GM18870 (cell line): ENCODE data around the gene SAP25.
A peak's percentile ranks its signal among the peaks of the same experiment; 100 is the strongest.

Source experiments
- ATAC-seq: cut with Tn5 transposase; IDR thresholded peaks from one replicate; pipeline ENCODE4 v1.9.1; 2021; ENCODE audit warnings: moderate library complexity; ENCODE audit not compliant: unreplicated experiment

Gene SAP25

DNA sequence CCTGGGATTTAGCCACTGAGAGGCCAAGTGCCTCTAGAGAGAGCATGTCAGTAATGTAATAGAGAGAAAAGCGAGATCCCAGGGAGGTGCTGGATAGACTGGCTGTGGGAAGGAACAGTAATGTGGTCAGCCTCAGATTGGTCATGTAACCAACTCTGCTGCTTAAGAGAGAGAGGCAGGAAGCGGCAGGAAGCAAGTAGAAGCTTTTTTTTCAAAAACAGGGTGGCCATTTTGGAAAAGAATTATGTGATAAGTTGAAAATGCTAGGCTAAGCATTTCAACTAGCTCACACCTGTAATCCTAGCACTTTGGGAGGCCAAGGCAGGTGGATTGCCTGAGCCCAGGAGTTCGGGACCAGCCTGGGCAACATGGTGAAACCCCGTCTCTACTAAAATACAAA lies 24.7 kb upstream of the SAP25 start:
- no peak for ATAC-seq

DNA sequence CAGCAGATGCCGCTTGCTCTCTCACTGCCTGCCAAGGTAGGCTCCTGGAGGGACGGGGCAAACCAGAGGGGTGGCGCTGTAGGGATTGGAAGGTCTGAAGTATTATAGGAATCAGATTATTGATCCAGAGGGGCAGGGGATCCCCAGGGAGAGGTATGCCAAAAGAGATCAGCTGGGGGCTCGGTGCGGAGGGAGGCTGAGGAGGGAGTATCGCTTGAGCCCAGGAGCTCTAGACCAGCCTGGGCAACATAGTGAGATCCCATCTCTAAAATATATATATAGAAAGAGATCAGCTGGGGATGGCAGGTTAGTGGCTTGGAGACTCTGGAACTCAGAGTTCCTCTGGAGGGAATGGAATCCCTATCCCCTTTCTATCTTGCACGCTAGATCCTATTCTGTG lies 21.5 kb upstream of the SAP25 start:
- ATAC-seq, result no peak

GRCh38 chr7:100591596-100591995 lies 17.9 kb upstream of the SAP25 start:
- ATAC-seq, result no peak

DNA sequence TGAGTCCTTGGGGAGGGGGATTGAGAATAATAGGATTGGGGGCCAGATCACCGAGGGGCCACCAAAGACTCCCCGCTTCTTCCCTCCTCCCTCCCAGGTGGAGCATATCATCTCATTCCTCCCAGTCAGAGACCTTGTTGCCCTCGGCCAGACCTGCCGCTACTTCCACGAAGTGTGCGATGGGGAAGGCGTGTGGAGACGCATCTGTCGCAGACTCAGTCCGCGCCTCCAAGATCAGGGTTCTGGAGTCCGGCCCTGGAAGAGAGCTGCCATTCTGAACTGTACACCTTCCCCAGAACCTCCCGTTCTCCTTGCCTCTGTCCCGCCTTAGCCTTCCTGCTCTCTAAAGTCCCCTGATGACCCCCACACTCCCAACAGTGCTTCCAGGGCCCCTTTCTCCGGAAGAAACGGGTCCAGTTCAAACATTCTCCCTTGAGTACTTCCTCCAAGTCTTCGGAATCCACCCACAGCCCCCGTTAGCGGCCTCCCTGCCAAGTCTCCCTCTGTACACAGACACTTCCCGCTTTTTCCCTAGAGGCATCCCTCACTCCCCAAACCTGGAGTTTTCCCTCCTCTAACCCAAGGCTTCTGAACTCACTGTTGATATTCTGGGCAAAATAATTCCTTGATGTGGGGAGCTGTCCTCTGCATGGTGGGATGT lies 16.5 kb upstream of the SAP25 start:
- no peak for ATAC-seq

- no peak for ATAC-seq
Measured at GRCh38 chr7:100589341-100589947, 15.7 kb upstream of the SAP25 start.

DNA sequence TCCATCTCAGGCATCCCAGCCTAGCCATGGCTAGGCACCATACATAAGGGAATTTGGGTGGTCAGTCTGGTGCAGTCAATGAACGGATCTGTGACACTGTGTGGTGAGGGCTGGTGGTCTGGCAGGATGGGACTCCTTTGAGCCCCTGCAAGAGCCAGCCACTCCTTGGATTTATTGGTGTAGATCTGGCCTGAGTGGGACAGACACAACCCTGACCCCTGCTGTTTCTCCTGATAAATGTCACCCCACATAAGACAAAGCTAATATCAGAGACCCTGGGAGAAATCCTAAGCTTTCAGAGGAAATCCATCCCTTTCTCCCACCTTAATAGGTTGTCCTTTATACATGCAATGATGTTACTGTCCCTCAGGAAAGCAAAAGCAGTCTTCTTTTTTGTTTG lies 14.7 kb upstream of the SAP25 start:
- no peak for ATAC-seq

DNA sequence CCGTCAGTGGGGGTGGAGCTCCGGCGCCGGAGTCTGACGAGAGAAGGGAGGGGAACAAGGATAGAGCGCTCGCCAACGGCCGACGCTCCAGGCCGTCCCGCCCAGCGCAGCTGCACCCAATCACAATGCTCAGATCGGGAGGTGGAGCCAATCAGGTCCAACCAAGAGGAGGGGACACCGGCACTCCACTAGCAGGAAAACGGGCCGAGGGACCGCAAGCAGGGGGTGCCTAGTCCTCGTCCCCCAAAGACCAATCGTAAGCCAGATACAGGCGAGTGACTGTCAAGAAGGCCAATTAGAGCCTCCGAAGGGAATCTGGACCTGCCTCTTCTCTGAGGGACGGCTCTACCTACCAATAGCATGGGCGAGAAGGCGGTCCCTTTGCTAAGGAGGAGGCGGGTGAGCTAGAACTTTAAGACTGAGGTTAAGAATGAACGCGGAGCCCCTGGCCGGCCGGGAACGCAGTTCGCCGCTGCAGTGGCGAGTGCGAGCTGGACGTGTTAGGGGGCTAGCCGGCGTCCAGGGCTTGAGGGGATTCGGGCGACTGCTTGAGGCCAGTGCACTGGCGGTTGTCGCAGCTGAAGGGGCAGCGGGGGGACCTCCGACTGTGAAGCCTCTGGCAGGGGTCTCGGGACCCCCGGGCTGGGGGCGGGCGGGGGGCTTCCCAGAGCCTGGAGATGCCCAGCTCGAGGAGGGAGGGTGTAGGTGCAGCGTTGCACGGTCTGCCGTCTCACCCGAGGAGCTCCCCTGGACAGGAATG lies 12.7 kb upstream of the SAP25 start, which contains the start of gene FBXO24:
Gene FBXO24 (plus strand): TSS at position 63 of the 760 bp plus-strand sequence. CDS start 298 bp downstream, at position 361.
- peak; percentile 88 for ATAC-seq

DNA sequence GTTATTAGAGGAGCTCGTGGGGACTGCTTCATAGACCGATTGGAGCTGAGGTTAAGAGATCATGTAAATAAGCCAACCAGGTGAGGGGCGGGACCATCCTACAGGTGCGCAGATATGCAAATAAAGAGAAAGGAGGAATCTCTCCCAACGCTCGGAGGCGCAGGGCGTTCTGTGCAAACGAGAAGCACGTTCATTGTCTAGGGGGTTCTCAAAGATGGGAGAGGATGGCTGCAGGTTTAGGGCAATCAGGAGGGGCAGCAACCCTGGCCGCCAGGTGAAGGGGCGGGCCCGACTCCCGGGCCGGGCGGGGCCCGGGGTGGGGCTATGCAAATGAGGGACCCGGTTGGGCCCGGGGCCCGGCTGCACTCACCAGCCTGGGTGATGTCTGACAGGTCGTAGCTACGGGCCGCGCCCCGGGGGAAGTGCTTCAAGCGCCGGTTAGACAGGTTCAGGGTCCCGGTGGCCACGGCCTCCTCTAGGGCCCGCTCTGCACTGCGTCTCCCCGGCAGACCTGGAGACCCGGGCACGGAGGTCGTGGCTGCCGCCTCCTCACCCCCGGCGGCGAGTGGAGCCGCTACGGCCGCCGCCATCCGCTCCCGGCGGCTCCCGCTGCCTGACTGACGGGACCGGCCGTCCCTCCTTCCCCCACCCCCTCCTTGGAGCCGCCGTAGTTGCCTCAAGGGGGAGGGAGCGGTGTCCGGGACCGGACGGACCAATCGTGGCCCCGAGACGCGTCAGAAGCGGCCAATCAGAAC lies 12.0 kb upstream of the SAP25 start, which contains the start of gene LRCH4:
Gene LRCH4 (minus strand): TSS at position 619 of the 755 bp plus-strand sequence. CDS start 29 bp downstream, at position 590.
- peak; percentile 22 for ATAC-seq

DNA sequence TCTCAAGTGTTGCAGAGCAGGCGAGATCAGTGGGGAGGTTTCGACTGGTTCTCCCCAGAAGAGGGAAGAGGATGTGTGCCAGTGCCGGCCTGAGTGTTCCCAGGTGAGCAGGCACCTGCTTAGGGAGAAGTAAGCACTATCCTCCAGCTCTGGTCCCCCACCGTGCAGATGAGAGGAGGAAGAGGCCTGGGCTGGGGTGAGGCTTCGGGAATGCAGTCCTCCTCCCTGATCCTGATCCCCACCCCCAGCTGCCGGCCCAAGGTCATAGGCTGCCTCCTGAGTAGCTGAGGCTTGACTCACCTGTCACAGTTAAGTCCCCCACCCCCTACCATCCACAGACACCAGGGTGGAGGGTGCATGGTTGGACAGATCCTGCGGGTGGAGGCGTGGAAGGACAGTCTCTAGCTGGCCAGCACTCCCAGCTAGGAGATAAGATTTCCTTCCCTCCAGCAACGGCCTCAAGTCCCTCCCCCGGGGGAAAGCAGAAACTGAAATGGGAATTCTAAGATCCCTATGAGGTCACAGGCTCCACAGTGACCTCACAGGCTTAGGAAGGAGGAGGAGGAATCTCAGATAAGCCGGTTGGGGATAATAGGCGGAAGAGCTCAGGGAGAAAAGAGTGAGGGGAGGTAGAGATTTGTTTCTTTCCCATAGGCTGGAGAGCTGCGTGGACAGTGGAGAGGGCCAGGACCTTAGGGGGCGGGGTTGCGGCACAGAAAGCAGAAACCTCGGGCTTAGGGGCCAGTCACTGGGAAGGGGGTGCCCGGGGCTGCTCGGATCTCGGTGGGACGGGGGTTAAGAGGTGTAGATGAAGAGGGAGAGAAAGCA lies 11.2 kb upstream of the SAP25 start:
- ATAC-seq, result no peak

DNA sequence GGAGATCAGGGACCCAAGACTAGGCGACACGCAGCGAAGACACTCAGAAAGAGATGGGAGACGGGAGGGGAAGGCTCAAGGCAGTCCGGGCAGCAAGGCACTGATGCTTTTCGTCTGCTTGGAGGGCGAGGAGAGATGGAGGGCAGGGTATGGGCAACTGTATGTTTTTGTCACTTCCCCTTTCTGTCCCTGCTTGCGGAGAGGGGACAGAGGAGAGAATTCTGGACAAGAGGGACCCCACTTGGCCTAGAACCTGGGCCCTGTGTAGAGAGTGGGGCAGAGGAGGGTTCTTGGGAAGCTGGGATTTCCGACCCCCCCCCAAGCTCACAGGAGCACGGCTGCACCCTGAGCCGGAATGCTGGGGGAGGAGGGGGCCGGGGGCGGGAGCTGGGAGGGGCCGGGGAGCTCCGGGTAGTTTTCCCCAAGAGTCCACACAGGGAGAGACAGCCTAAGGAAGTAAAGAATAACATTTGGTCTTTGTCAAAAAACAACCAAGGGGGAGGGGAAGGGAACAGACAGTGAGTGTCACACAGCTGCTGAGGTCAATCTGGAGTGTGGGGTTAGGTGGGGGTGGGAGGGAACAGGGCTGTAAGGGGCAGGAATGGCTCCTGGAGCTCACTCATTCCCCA lies 10.5 kb upstream of the SAP25 start:
- ATAC-seq, result no peak

DNA sequence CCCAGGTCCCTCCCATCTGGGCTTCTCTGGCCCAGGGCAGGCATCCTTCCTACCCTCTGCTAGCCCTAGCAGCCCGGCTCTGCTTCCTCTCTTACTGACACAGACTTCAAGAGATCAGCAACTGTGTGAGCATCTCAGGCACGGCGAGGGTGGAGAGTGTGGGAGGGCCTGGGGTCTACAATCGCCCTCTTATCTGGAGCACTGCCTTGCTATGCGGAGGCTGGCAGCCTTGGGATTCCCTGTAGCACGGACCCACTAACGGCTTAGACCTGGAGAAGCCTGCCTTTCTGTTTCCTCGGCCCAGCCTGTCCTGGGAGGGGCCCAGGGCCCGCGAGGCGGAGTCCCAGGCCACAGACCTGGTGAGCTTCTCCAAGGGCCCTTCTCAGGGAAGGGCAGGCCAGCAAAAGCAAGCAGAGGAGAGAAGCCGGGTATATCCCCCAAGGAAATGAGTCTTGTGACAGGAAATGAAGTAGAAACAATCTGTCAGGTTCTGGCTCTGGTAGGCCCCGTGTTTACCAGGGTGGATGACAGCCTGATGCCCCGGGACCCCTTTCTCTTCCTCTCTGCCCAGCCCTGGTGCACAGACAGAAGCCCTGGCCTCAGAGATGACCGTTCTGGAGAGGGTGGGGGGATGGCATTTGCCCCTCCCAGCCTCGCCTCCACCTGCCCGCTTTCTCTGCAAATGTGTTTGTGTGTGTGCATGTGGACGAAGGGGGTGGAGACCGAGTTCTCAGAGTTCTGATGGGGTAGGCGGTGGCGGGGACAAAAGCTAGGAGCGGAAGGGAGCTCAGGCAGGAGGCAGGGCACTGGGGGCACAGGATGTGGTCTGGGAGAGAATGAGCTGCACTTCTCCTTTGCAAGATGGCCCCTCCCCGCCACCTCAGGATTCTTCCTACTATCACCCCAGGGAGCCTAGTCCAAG lies 9.7 kb upstream of the SAP25 start:
- ATAC-seq, result no peak

GRCh38 chr7:100582650-100583049 lies 8.9 kb upstream of the SAP25 start:
- ATAC-seq, result no peak

DNA sequence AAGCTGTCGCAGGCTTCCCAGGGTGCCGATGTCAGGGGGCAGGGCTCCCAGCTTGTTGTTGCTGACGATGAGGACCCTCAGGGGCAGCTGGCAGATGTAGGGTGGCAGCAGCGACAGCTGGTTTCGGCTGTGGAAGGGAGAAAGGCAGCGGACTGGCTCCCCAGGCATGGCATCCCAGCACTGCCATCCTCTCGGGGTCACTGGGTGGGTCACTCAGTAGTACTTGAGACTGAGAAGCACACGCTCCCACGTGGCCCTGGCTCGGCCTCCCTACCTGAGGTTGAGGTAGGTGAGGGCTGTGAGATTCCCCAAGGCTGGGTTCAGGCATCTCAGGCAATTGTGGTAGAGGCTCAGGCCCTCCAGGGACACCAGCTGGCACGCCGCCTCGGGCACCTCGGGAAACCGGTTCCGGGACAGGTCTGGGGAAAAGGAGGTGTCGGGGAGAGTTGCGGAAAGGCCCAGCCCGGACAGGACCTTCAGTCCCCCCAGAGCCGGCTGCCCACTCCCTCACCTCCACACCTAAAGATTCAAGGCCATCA lies 8.4 kb upstream of the SAP25 start:
- ATAC-seq, result no peak

- ATAC-seq, result no peak
Measured at GRCh38 chr7:100580466-100581283, 7.0 kb upstream of the SAP25 start.

DNA sequence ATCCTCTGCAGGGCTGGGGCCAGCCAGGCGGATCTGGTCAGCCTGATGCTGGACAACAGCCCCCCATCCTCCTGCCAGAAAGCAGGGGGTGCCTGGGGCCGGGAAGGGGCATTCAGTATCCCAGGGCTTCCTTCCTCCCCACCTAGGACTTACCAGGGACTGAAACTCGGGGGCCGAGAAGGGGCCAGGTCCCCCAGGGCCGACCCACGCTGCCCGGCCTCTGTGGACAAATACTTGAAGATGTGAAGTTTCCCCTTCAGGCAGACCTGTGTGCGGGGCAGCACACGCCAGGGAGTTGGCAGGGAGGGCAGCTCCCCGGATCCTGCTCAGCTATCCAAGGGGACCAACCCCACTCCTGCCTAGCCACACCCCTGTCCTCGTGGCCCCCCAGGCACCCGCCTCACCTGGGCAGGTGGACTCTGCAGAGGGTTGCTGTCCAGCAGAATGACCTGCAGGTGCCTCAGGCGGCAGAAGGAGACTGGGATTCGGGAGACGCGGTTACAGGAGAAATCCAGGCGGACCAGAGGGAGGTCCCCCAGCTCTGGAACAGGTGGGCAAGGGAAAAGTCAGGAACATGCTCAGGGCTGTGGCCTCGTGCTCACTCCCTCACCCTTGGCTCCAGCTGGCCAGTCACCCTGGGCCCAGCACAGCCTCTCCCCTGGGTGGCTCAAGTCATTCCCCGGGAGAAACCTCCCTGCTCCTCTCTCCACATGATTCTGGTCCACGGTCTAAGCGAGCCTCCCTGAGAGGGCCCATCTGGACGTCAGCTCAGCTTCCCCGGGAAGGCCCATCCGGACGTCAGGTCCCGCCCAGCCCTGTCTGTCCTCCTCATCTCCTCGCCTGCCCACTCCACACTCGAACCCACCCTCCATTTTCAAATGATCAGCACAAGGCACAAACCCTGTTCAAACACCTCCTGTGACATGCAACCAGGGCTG lies 4.8 kb upstream of the SAP25 start:
- ATAC-seq, result no peak

GRCh38 chr7:100577507-100577906 lies 3.8 kb upstream of the SAP25 start:
- ATAC-seq, result no peak

DNA sequence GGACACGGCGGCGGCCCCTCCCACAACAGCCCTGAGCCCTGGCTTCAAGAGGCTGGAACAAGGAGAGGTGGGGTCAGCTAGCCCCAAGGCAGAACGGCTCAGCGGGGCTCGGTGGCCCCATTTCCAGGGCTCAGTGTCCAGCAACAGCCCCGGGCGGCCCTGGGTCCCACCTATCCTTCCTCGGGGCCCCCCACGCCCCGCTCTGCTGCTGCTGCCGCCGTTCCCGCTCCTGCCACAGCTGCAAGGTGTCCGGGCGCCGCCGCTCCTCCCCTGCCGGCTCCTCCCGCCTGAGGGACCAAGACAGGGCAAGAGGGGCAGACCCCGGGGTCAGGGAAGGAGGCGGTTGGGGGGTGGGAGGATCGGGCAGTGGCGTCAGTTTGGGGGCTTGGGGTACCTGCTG lies 3.4 kb upstream of the SAP25 start:
- ATAC-seq, result no peak
